Measurements from ENCODE around the gene MRPS25. TPM values are rescaled to one million over a fixed set of nuclear protein-coding genes. Genes with fewer than 3 reads are reported as not detected.

The MRPS25 gene
- total RNA-seq, 1 experiment from 2014 or later: 53.2 TPM

GRCh38 chr3:15102256-15102655 lies 37.1 kb upstream of the MRPS25 start:
- Histone ChIP-seq H2BK12ac (ENCODE audit: insufficient read length, low read depth, low read length) (no peak overlapping the region), H3K18ac (ENCODE audit: insufficient read length, low read depth, low read length) (no peak overlapping the region), H3K4me2 (ENCODE audit: insufficient read depth, insufficient read length, low read length) (no peak overlapping the region), H3K27ac (ENCODE audit: insufficient read length, low read depth, low read length) (no peak overlapping the region), H3K56ac (ENCODE audit: insufficient read length, low read depth, low read length) (no peak overlapping the region), H4K91ac (ENCODE audit: insufficient read length, low read depth, low read length) (no peak overlapping the region), H3K79me2 (ENCODE audit: insufficient read depth, low read length) (peaks cover 5% of the 10 kb centered on the region; the same call in 1 of the 2 replicates), H2BK20ac (ENCODE audit: low read depth, low read length, poor library complexity, severe bottlenecking) (no peak overlapping the region), H3K9ac (ENCODE audit: extremely low read depth, insufficient read length, low read length) (no peak overlapping the region), H3K27me3 (ENCODE audit: insufficient read depth, low read length) (no peaks in the 10 kb centered on the region; the same call in 1 of the 2 replicates), H2AK5ac (ENCODE audit: insufficient read length, low read length) (no peak overlapping the region), H2BK15ac (ENCODE audit: low read depth, low read length) (no peak overlapping the region), H3K9me3 (ENCODE audit: control insufficient read depth, low read depth, low read length) (no peaks in the 10 kb centered on the region), H2AFZ (ENCODE audit: low read length) (no peak overlapping the region), H4K8ac (replicated peaks; ENCODE audit: insufficient read length, low read depth, low read length) (no peak overlapping the region), H2BK120ac (ENCODE audit: low read depth, low read length, poor library complexity, severe bottlenecking) (no peak overlapping the region), H3K23me2 (ENCODE audit: insufficient read length, low read depth, low read length, poor library complexity, severe bottlenecking) (peaks cover 18% of the 10 kb centered on the region), H3K4me1 (ENCODE audit: insufficient read depth, low read length) (peaks cover 3% of the 10 kb centered on the region; the same call in 1 of the 2 replicates), H3K4ac (ENCODE audit: low read depth, low read length) (no peak overlapping the region), H4K20me1 (ENCODE audit: control insufficient read depth, insufficient read depth, insufficient read length) (no peaks in the 10 kb centered on the region), H4K5ac (ENCODE audit: insufficient read length, low read depth, low read length) (no peak overlapping the region), H2BK5ac (ENCODE audit: insufficient read length, low read length) (no peak overlapping the region), H3K14ac (ENCODE audit: insufficient read depth, low read length) (no peak overlapping the region), H3T11ph (ENCODE audit: low read length) (no peak overlapping the region), H3K23ac (ENCODE audit: insufficient read length, low read depth, low read length) (no peak overlapping the region), H3K79me1 (ENCODE audit: insufficient read depth, low read depth, low read length, poor library complexity, severe bottlenecking) (peaks cover 8% of the 10 kb centered on the region)
- H3K4me3 Mint-ChIP-seq: no peak overlapping the region
- H3K36me3 Mint-ChIP-seq (ENCODE audit: insufficient read depth in 1 of 3, low read depth in 3 of 3): no peaks in the 10 kb centered on the region
- no peak overlapping the region for H3K27ac Mint-ChIP-seq
- TF ChIP-seq CTCF (conservative IDR thresholded peaks at IDR 0.05): no peak
- WGBS (ENCODE audit: extremely low coverage, insufficient read length, low lambda C conversion rate): no CpG with 5 or more reads among the region's 4 CpGs
- peaks cover 3% of the 10 kb centered on the region; the same call in 1 of the 2 replicates for H3K27me3 Mint-ChIP-seq (ENCODE audit: low read depth)
- no peak for DNase-seq
- peaks cover 20 to 21% of the 10 kb centered on the region in 2 experiments for H3K4me1 Mint-ChIP-seq
- H3K9me3 Mint-ChIP-seq: no peaks in the 10 kb centered on the region; a peak in 1 of 5 replicates

All from H9 (cell line).